Pons (tissue), 1 donor: ENCODE measurements around the gene DDHD1.

Experiments
- DNase-seq: peaks from one replicate; pipeline ENCODE4 v3.0.0-alpha.2; 2016; ENCODE audit warnings: low spot score

The DDHD1 gene

GRCh38 chr14:52995998-52996397 is 157.1 kb downstream of the DDHD1 start:
- DNase-seq: no peak

DNA sequence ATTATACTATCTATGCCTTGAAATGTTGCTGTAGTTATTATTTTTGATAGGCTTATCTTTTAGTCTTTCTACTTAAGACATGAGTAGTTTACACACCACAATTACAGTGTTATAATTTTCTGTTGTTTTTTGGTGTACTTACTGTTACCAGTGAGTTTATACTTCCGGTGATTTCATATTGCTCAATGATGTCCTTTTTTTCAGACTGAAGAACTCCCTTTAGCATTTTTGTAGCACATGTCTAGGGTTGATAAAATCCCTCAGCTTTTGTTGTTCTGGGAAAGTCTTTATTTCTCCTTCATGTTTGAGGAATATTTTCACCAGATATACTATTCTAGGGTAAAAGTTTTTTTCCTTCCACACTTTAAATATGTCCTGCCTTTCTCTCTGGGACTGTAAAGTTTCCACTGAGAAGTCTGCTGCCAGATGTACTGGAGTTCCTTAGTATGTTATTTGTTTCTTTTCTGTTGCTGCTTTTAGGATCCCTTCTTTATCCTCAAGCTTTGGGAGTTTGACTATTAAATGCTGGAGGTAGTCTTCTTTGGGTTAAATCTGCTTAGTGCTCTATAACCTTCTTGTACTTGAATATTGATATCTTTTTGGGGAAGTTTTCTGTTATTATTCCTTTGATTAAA is 160.8 kb downstream of the DDHD1 start:
- DNase-seq: no peak

DNA sequence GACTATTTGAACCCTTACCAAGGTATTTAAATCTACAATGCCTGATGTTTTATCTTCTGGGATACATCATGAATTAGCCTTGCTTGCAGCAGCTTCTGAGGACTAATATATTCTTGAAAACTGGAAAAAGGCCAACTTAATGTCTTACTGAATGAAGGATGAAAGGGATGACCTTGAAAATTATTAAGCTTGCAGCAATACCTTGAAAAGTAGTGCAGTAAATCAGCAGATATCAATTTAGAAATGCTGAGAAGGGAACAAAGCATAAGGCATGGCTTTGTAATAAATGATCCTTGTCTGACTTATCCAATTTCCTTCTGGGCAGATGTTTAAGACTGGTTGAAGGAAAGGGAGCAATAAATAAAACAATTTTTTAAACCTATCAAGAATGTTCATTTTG is 165.0 kb downstream of the DDHD1 start:
- DNase-seq: no peak

- DNase-seq: no peak
Observed at GRCh38 chr14:52987514-52987913, 165.6 kb downstream of the DDHD1 start.

- no peak for DNase-seq
Observed at GRCh38 chr14:52987042-52987441, 166.1 kb downstream of the DDHD1 start.
